H1 (cell line): ENCODE measurements around the gene CASKIN2. TPM values are rescaled to one million over a fixed set of nuclear protein-coding genes. Genes with fewer than 3 reads are reported as not detected.

Experiments
- ATF2 ChIP-seq: IDR thresholded peaks from 2 replicates; pipeline ENCODE4 v1.6.1; 2012; ENCODE audit warnings: low read length, inconsistent platforms
- BCL11A ChIP-seq, 2 experiments: IDR thresholded peaks; one replicate each; pipeline ENCODE4 v1.6.1; 2011; ENCODE audit warnings: low read depth in 2 of 2, low read length in 2 of 2, mild to moderate bottlenecking in 2 of 2
- CBX5 ChIP-seq: fragments of 300-800, 300-1000 bp; sonication (generic); IDR thresholded peaks from 2 replicates; pipeline ENCODE4 v1.7.1; 2016; ENCODE audit warnings: antibody characterized with exemption, low read length, low read depth
- EZH2 ChIP-seq: fragments of 200-600 bp; sonication (generic); IDR thresholded peaks from 2 replicates; pipeline ENCODE4 v1.7.1; 2012; ENCODE audit warnings: low read depth, mild to moderate bottlenecking, moderate library complexity, low read length, inconsistent platforms; ENCODE audit not compliant: severe bottlenecking
- KDM1A ChIP-seq: fragments of 200-600, 300-600 bp; sonication (generic); IDR thresholded peaks from 2 replicates; pipeline ENCODE4 v1.7.1; 2016; ENCODE audit warnings: mild to moderate bottlenecking, low read length, borderline replicate concordance
- KDM5A ChIP-seq: fragments of 200-600 bp; IDR thresholded peaks from 2 replicates; pipeline ENCODE4 v1.7.1; 2012; ENCODE audit warnings: mild to moderate bottlenecking, low read length, inconsistent platforms, mixed read lengths
- POLR2A ChIP-seq, 2 experiments: IDR thresholded peaks; 1 replicate in 1 of 2; 2 replicates in 1 of 2; pipeline ENCODE4 v1.6.1; 2011; ENCODE audit warnings: low read depth in 2 of 2, low read length in 2 of 2, mild to moderate bottlenecking in 2 of 2; ENCODE audit errors: control extremely low read depth in 1 of 2
- USF2 ChIP-seq: IDR thresholded peaks from 2 replicates; pipeline ENCODE4 v1.6.1; 2011; ENCODE audit warnings: low read length, improper control_type of control experiment
- polyA plus RNA-seq, 7 experiments: library from polyadenylated mRNA; depleted of rRNA in 3 of 7; stranded (reverse) in 5 of 7; unstranded in 2 of 7; fragments of >200 nt in 5 of 7; fragments of 200-250 nt in 2 of 7; gene quantifications; 1 replicate in 5 of 7; 2 replicates in 1 of 7; 4 replicates in 1 of 7; pipeline versions ENCODE4 v1.2.1 to v1.2.3, GENCODE V29; 2011 to 2013; ENCODE audit warnings: missing spikeins in 2 of 7, mixed read lengths in 2 of 7
- total RNA-seq: library from RNA; stranded (reverse); fragmentation: NEBNext Ultra II Directional; extraction: Animal tissue kit (Norgen Biotek cat#: 25700); gene quantifications from 2 replicates; pipeline ENCODE4 v1.2.1, GENCODE V29; 2021

The CASKIN2 gene
- total and polyA plus RNA-seq, 2 of the 8 experiments (the other 6 are each of a cell fraction or from before 2014, with no cell fraction given), result 6.7 to 32.3 TPM

GRCh38 chr17:75539967-75540729 is 24.8 kb upstream of the CASKIN2 start (continued):
- no peak for TF ChIP-seq KDM1A
- no peak for TF ChIP-seq BCL11A (IDR thresholded peaks at IDR 0.05; ENCODE audit: low read depth in 2 of 2, low read length in 2 of 2)
- TF ChIP-seq POLR2A (IDR thresholded peaks at IDR 0.05; ENCODE audit: control extremely low read depth in 1 of 2, low read depth in 2 of 2, low read length in 2 of 2), result no peak
- TF ChIP-seq CBX5, result no peak
- TF ChIP-seq USF2, result no peak
- TF ChIP-seq KDM5A, result no peak
- TF ChIP-seq EZH2, result no peak
- no peak for TF ChIP-seq ATF2
